Subcutaneous abdominal adipose tissue (tissue), 5 donors: ENCODE data around the gene RHNO1.
"Not testable (repeated sequence)": the region's sequence is repeated elsewhere in the genome, so short reads cannot be mapped to it uniquely, and the experiment has no call there.

Source experiments
- H3K27ac ChIP-seq: one replicate; pipeline ENCODE4 v1.7.0; 2013; ENCODE audit warnings: low read depth, mild to moderate bottlenecking, inconsistent platforms, low read length, moderate library complexity
- H3K27me3 ChIP-seq, 5 donors: one replicate each; pipeline ENCODE4 v1.7.0; 2013; ENCODE audit warnings: low read length in 5 of 5, inconsistent platforms in 1 of 5; ENCODE audit not compliant: control insufficient read depth in 5 of 5, insufficient read depth in 4 of 5
- H3K36me3 ChIP-seq, 5 donors: one replicate each; pipeline ENCODE4 v1.7.0; 2013; ENCODE audit warnings: low read length in 5 of 5; ENCODE audit not compliant: control insufficient read depth in 5 of 5, insufficient read depth in 5 of 5
- H3K4me1 ChIP-seq, 5 donors: one replicate each; pipeline ENCODE4 v1.7.0; 2013; ENCODE audit warnings: low read length in 5 of 5, mild to moderate bottlenecking in 3 of 5, moderate library complexity in 1 of 5; ENCODE audit not compliant: control insufficient read depth in 5 of 5, insufficient read depth in 5 of 5
- H3K4me3 ChIP-seq, 5 donors: one replicate each; pipeline ENCODE4 v1.7.0; 2013; ENCODE audit warnings: low read length in 5 of 5, low read depth in 1 of 5
- H3K9ac ChIP-seq, 5 donors: one replicate each; pipeline ENCODE4 v1.7.0; 2013; ENCODE audit warnings: low read length in 5 of 5, mild to moderate bottlenecking in 4 of 5, moderate library complexity in 3 of 5
- H3K9me3 ChIP-seq, 5 donors: one replicate each; pipeline ENCODE4 v1.7.0; 2013; ENCODE audit warnings: low read length in 5 of 5; ENCODE audit not compliant: control insufficient read depth in 5 of 5
- donor health status: healthy.
- donor health status: healthy.
- donor health status: healthy.
- donor health status: healthy.
- donor health status: healthy.

RHNO1 gene

GRCh38 chr12:2857576-2857975 lies 19.4 kb upstream of the RHNO1 start:
- Histone ChIP-seq H3K4me1 (no peaks in the 10 kb centered on the region), H3K9ac (no peak overlapping the region), H3K4me3 (no peak overlapping the region), H3K27ac (no peak overlapping the region), H3K36me3 (peaks cover 3 to 14% (median 9%) of the 10 kb centered on the region in 5 donors), H3K27me3 (no peaks in the 10 kb centered on the region), H3K9me3 (no peaks in the 10 kb centered on the region)

GRCh38 chr12:2858334-2858733 lies 18.7 kb upstream of the RHNO1 start:
- H3K4me1 ChIP-seq: no peaks in the 10 kb centered on the region
- no peaks in the 10 kb centered on the region for H3K27me3 ChIP-seq
- no peak overlapping the region for H3K27ac ChIP-seq
- H3K36me3 ChIP-seq: peaks cover 3 to 14% (median 9%) of the 10 kb centered on the region in 5 donors
- no peak overlapping the region for H3K4me3 ChIP-seq
- H3K9ac ChIP-seq: no peak overlapping the region
- no peaks in the 10 kb centered on the region for H3K9me3 ChIP-seq

- no peaks in the 10 kb centered on the region for H3K9me3 ChIP-seq
- H3K27ac ChIP-seq: no peak overlapping the region
- peaks cover 3 to 14% (median 9%) of the 10 kb centered on the region in 5 donors for H3K36me3 ChIP-seq
- no peaks in the 10 kb centered on the region for H3K27me3 ChIP-seq
- H3K4me1 ChIP-seq: no peaks in the 10 kb centered on the region
- no peak overlapping the region for H3K4me3 ChIP-seq
- no peak overlapping the region for H3K9ac ChIP-seq
Measured at GRCh38 chr12:2858944-2859421, 18.0 kb upstream of the RHNO1 start.

- Histone ChIP-seq H3K27ac (no peak overlapping the region), H3K9me3 (no peaks in the 10 kb centered on the region), H3K27me3 (no peaks in the 10 kb centered on the region), H3K4me3 (no peak overlapping the region), H3K36me3 (peaks cover 3 to 15% (median 9%) of the 10 kb centered on the region in 5 donors), H3K9ac (no peak overlapping the region), H3K4me1 (no peaks in the 10 kb centered on the region)
Measured at GRCh38 chr12:2860170-2860569, 16.9 kb upstream of the RHNO1 start.

- Histone ChIP-seq H3K27ac (no peak overlapping the region), H3K4me1 (no peaks in the 10 kb centered on the region), H3K9ac (no peak overlapping the region), H3K27me3 (no peaks in the 10 kb centered on the region), H3K9me3 (no peaks in the 10 kb centered on the region), H3K4me3 (no peak overlapping the region), H3K36me3 (peaks cover 3 to 10% (median 5%) of the 10 kb centered on the region in 5 donors)
Measured at GRCh38 chr12:2862876-2863275, 14.1 kb upstream of the RHNO1 start.

GRCh38 chr12:2863402-2863801 lies 13.6 kb upstream of the RHNO1 start:
- H3K4me3 ChIP-seq, H3K36me3 ChIP-seq, H3K4me1 ChIP-seq, H3K27me3 ChIP-seq, H3K27ac ChIP-seq, H3K9me3 ChIP-seq, H3K9ac ChIP-seq: not testable (repeated sequence)

- H3K9me3 ChIP-seq: no peaks in the 10 kb centered on the region
- no peak overlapping the region for H3K4me3 ChIP-seq
- no peak overlapping the region for H3K9ac ChIP-seq
- no peak overlapping the region for H3K27ac ChIP-seq
- H3K36me3 ChIP-seq: peaks cover 0 to 5% (median 3%) of the 10 kb centered on the region in 5 donors
- H3K4me1 ChIP-seq: no peaks in the 10 kb centered on the region
- no peaks in the 10 kb centered on the region for H3K27me3 ChIP-seq
Measured at GRCh38 chr12:2864198-2864597, 12.8 kb upstream of the RHNO1 start.

GRCh38 chr12:2868986-2869632 lies 7.9 kb upstream of the RHNO1 start:
- H3K36me3 ChIP-seq, H3K27me3 ChIP-seq, H3K4me3 ChIP-seq, H3K9me3 ChIP-seq, H3K4me1 ChIP-seq, H3K27ac ChIP-seq, H3K9ac ChIP-seq: not testable (repeated sequence)

GRCh38 chr12:2876431-2877046 lies 484 bp upstream of the RHNO1 start:
- peak overlapping the region in 4 of 5 donors; percentile 27 to 62 (median 50) for H3K9ac ChIP-seq
- H3K4me1 ChIP-seq: peaks cover 2 to 20% (median 19%) of the 10 kb centered on the region in 5 donors
- H3K4me3 ChIP-seq: peak overlapping the region; percentile 19 to 93 (median 74)
- H3K27ac ChIP-seq: no peak overlapping the region
- H3K27me3 ChIP-seq: no peaks in the 10 kb centered on the region
- no peaks in the 10 kb centered on the region for H3K36me3 ChIP-seq
- H3K9me3 ChIP-seq: no peaks in the 10 kb centered on the region

GRCh38 chr12:2877953-2878732 lies 1.1 kb downstream of the RHNO1 start:
- no peaks in the 10 kb centered on the region for H3K27me3 ChIP-seq
- peak overlapping the region; percentile 79 for H3K27ac ChIP-seq
- H3K9ac ChIP-seq: peak overlapping the region in 4 of 5 donors; percentile 7 to 98 (median 91)
- H3K4me1 ChIP-seq: peaks cover 2 to 20% (median 19%) of the 10 kb centered on the region in 5 donors
- H3K4me3 ChIP-seq: peak overlapping the region; percentile 74 to 97 (median 91)
- H3K36me3 ChIP-seq: no peaks in the 10 kb centered on the region
- no peaks in the 10 kb centered on the region for H3K9me3 ChIP-seq
